Spleen (tissue), 11 donors: ENCODE results near the gene CCDC17. TPM values are rescaled to one million over a fixed set of nuclear protein-coding genes. Genes with fewer than 3 reads are reported as not detected.
A peak's percentile ranks its signal among the peaks of the same experiment; 100 is the strongest.

Experiments
- DNase-seq: peaks from one replicate; pipeline ENCODE4 v3.0.0-alpha.2; 2020
- H3K27ac ChIP-seq, 8 donors: fragments of 200-600 bp; sonication (generic) in 7 of 8; 1 replicate in 4 of 8; 2 replicates in 4 of 8; pipeline versions ENCODE4 v1.5.0 to v1.8.0; 2016 to 2021; ENCODE audit warnings: inconsistent platforms in 4 of 8, mild to moderate bottlenecking in 4 of 8, moderate library complexity in 1 of 8
- H3K27me3 ChIP-seq, 7 donors: fragments of 200-600 bp; sonication (generic) in 6 of 7; replicated peaks in 1 of 7; 1 replicate in 4 of 7; 2 replicates in 3 of 7; pipeline versions ENCODE4 v1.5.0 to v1.8.0; 2016 to 2021; ENCODE audit warnings: inconsistent platforms in 3 of 7, mild to moderate bottlenecking in 1 of 7
- H3K36me3 ChIP-seq, 6 donors: fragments of 200-600 bp; sonication (generic) in 5 of 6; 1 replicate in 4 of 6; 2 replicates in 2 of 6; pipeline versions ENCODE4 v1.5.0 to v1.8.0; 2016 to 2021; ENCODE audit warnings: inconsistent platforms in 2 of 6
- H3K4me1 ChIP-seq, 6 donors: fragments of 200-600 bp; sonication (generic) in 5 of 6; 1 replicate in 3 of 6; 2 replicates in 3 of 6; pipeline versions ENCODE4 v1.5.0 to v1.8.0; 2016 to 2021; ENCODE audit warnings: inconsistent platforms in 3 of 6
- H3K4me3 ChIP-seq, 8 donors: fragments of 200-600 bp; sonication (generic) in 7 of 8; 1 replicate in 4 of 8; 2 replicates in 4 of 8; pipeline versions ENCODE4 v1.5.0 to v1.8.0; 2016 to 2021; ENCODE audit warnings: inconsistent platforms in 4 of 8, mild to moderate bottlenecking in 4 of 8, moderate library complexity in 2 of 8
- H3K9me3 ChIP-seq, 8 donors: fragments of 200-600 bp; sonication (generic) in 7 of 8; 1 replicate in 4 of 8; 2 replicates in 4 of 8; pipeline versions ENCODE4 v1.5.0 to v1.8.0; 2016 to 2021; ENCODE audit warnings: inconsistent platforms in 4 of 8
- POLR2A ChIP-seq, 3 donors: fragments of 450-650 bp; IDR thresholded peaks; one replicate each; pipeline ENCODE4 v1.5.1; 2017; ENCODE audit warnings: antibody characterized with exemption in 3 of 3, mild to moderate bottlenecking in 1 of 3
- POLR2AphosphoS5 ChIP-seq, 3 donors: sonication (generic); formaldehyde crosslinking; IDR thresholded peaks; one replicate each; pipeline ENCODE4 v1.5.1; 2017; ENCODE audit warnings: antibody characterized with exemption in 3 of 3
- WGBS, 5 donors: extraction: QIAGEN DNeasy Blood & Tissue Kit in 3 of 5; methylation state at CpG; one replicate each; pipeline versions ENCODE4 v1.1.5 to v1.1.7; 2013 to 2018; 5-methylcytosine and 5-hydroxymethylcytosine counted together
- intact Hi-C: fragments of 100-400 bp; cut with DNase I; formaldehyde crosslinking; loops from one replicate; pipeline ENCODE4 v1.15.0; 2023; ENCODE audit warnings: low total_unique reads
- polyA plus RNA-seq, 3 donors: library from polyadenylated mRNA; stranded (reverse); fragments of 200-250 nt; gene quantifications; one replicate each; pipeline ENCODE4 v1.2.1, GENCODE V29; 2013
- total RNA-seq, 7 donors: library from RNA; depleted of rRNA in 3 of 7; stranded (reverse); fragments of >200 nt in 3 of 7; fragmentation: NEBNext Ultra II Directional in 4 of 7; extraction: Animal tissue kit (Norgen Biotek cat#: 25700) in 4 of 7; gene quantifications; one replicate each; pipeline versions ENCODE4 v1.1.0 to v1.2.1, GENCODE V29; 2016 to 2021
- TF ChIP-seq, protein P1 (sequence below), 11 experiments: fragments of 200-600 bp in 7 of 11; fragments of 450-650 bp in 4 of 11; sonication (generic) in 4 of 11; IDR thresholded peaks in 8 of 11; conservative IDR thresholded peaks in 3 of 11; 1 replicate in 7 of 11; 2 replicates in 4 of 11; pipeline versions ENCODE4 v1.4.0 to v1.8.0; 2016 to 2021; ENCODE audit warnings: antibody characterized with exemption in 11 of 11, inconsistent platforms in 4 of 11, mild to moderate bottlenecking in 1 of 11
- donor health status: healthy with polysubstance abuse.
- donor health status: DM: no; HTN: no; CAD: no; lungs with moderate emphysema.
- donor health status: DM: no; HTN: no; CAD: no.
- donor health status: Bipolar disorder and iron deficiency.
- donor health status: healthy.
- donor health status: DM: no; HTN: no; CAD: no.
- donor health status: DM: yes; HTN: yes; CAD: no.

Gene CCDC17
- total and polyA plus RNA-seq, 10 donors, result 0.55 to 7.6 (median 5.0) TPM

DNA sequence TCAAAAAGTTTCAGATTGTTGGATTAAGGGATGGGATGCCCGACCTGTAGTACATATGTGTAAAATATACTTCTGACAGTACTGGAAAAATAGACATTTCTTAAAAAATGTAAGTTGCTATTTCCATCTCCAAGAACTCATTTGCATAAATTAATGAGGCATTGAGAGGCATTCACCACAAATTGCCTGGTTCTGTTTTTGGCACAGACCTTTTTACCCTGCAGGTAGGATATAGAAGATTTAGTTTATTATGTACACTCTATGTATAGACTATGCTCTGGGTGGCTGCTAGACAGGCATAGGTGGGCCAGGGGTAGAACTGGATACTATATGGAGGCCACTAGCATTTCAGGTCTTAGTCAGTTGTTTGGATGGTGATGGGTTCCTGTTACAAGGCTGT lies 8.0 kb downstream of the CCDC17 start:
- H3K27ac ChIP-seq, result no peak overlapping the region
- H3K36me3 ChIP-seq, result peaks cover 0 to 97% (median 65%) of the 10 kb centered on the region in 6 donors
- no peaks in the 10 kb centered on the region for H3K9me3 ChIP-seq
- WGBS, 5 donors, result 73 to 96% (median 87%) methylated on average over 1 of the region's 1 CpG
- intact Hi-C loops, result no loop called here
- H3K4me3 ChIP-seq, result no peak overlapping the region
- peaks cover 3 to 38% (median 9%) of the 10 kb centered on the region in 6 donors for H3K4me1 ChIP-seq
- H3K27me3 ChIP-seq, result no peaks in the 10 kb centered on the region
- TF ChIP-seq, protein P1, sequence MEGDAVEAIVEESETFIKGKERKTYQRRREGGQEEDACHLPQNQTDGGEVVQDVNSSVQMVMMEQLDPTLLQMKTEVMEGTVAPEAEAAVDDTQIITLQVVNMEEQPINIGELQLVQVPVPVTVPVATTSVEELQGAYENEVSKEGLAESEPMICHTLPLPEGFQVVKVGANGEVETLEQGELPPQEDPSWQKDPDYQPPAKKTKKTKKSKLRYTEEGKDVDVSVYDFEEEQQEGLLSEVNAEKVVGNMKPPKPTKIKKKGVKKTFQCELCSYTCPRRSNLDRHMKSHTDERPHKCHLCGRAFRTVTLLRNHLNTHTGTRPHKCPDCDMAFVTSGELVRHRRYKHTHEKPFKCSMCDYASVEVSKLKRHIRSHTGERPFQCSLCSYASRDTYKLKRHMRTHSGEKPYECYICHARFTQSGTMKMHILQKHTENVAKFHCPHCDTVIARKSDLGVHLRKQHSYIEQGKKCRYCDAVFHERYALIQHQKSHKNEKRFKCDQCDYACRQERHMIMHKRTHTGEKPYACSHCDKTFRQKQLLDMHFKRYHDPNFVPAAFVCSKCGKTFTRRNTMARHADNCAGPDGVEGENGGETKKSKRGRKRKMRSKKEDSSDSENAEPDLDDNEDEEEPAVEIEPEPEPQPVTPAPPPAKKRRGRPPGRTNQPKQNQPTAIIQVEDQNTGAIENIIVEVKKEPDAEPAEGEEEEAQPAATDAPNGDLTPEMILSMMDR (IDR thresholded peaks at IDR 0.05 in 8 of 11, conservative IDR thresholded peaks at IDR 0.05 in 3 of 11), result no peak
- no peak for TF ChIP-seq POLR2AphosphoS5 (IDR thresholded peaks at IDR 0.05)
- TF ChIP-seq POLR2A (IDR thresholded peaks at IDR 0.05), result no peak
- DNase-seq, result no peak

DNA sequence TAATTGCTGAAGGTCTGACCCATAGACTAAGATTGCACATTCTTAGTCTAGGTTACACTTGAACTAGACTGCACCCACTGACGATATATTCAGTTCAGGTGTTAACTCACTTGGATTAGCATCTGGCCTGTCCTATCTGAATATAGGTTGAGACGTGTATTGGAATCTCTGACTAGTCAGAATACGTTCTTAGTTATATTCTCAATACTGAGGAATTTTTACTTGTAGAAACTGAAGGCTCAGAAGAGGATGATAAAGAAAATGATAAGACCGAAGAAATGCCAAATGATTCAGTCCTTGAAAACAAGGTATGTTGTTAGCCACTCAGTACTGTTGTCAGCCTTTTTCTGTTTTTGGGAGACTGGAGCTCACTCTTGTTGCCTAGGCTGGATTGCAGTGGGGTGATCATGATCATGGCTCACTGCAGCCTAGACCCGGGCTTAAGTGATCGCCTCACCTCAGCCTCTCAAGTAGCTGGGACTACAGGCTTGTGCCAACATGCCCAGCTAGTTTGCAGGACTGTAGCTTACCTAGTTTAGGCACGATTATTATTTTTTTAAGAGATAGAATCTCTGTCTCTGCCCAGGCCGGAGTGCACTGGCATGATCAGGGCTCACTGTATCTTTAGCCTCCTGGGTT lies 10.8 kb downstream of the CCDC17 start:
- peaks cover 0 to 97% (median 68%) of the 10 kb centered on the region in 6 donors for H3K36me3 ChIP-seq
- no peaks in the 10 kb centered on the region for H3K27me3 ChIP-seq
- H3K4me3 ChIP-seq, result no peak overlapping the region
- H3K4me1 ChIP-seq, result peaks cover 10 to 42% (median 20%) of the 10 kb centered on the region in 6 donors
- no peaks in the 10 kb centered on the region for H3K9me3 ChIP-seq
- 84 to 90% (median 85%) methylated on average over 8 of the region's 8 CpGs for WGBS, 5 donors
- no peak overlapping the region for H3K27ac ChIP-seq
- no peak for TF ChIP-seq POLR2AphosphoS5 (IDR thresholded peaks at IDR 0.05)
- TF ChIP-seq, protein P1 (IDR thresholded peaks at IDR 0.05 in 8 of 11, conservative IDR thresholded peaks at IDR 0.05 in 3 of 11), result no peak
- no peak for TF ChIP-seq POLR2A (IDR thresholded peaks at IDR 0.05)
- DNase-seq, result no peak
- intact Hi-C loops, result no loop called here

DNA sequence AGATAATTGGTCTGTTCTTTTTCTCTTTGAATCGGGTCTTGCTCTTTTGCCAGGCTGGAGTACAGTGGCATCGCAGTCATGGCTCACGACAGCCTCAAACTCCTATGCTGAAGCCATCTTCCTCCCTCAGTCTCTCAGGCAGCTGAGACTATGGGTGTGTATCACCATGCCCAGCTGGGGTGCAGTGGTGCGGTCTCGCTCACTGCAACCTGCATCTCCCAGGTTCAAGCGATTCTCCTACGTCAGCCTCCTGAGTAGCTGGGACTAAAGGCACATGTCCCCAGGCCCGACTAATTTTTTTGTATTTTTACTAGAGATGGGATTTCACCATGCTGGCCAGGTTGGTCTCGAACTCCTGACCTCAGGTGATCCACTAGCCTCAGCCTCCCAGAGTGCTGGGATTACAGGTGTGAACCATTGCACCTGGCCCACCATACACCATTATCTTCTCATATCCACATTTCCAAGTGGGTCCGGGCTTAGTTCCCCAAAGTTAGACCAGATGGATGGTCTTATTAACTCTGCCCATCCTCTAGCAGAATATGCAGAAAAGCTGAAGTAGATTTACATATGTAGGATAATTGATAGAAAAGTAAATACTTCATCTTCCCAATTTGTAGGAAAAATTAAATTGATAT lies 13.1 kb downstream of the CCDC17 start:
- Histone ChIP-seq H3K27me3 (no peaks in the 10 kb centered on the region), H3K4me3 (no peak overlapping the region), H3K9me3 (no peaks in the 10 kb centered on the region), H3K4me1 (peaks cover 15 to 48% (median 31%) of the 10 kb centered on the region in 6 donors), H3K27ac (no peak overlapping the region), H3K36me3 (peaks cover 0 to 97% (median 58%) of the 10 kb centered on the region in 6 donors)
- TF ChIP-seq, protein P1 (IDR thresholded peaks at IDR 0.05 in 8 of 11, conservative IDR thresholded peaks at IDR 0.05 in 3 of 11), result no peak
- TF ChIP-seq POLR2A (IDR thresholded peaks at IDR 0.05), result no peak
- peak in 1 of 3 donors; percentile 23 for TF ChIP-seq POLR2AphosphoS5 (IDR thresholded peaks at IDR 0.05)
- intact Hi-C loops, result no loop called here
- DNase-seq, result no peak
- 89 to 95% (median 95%) methylated on average over 10 of the region's 10 CpGs for WGBS, 5 donors
